GM12864 (cell line): ENCODE measurements around the gene NFYC.

ENCODE experiments used
- DNase-seq: peaks from one replicate; pipeline ENCODE4 v3.0.0-alpha.2; 2011; ENCODE audit warnings: low read depth
- H3K4me3 ChIP-seq: 2 replicates; pipeline ENCODE4 v1.5.1; 2011; ENCODE audit warnings: mild to moderate bottlenecking, low read depth, low read length, control low read depth
- TF ChIP-seq, protein P1 (sequence below): IDR thresholded peaks from 2 replicates; pipeline ENCODE4 v1.5.1; 2011; ENCODE audit warnings: low read depth, mild to moderate bottlenecking, moderate library complexity, low read length, control low read depth, inconsistent platforms; ENCODE audit errors: missing control alignments

NFYC gene

DNA sequence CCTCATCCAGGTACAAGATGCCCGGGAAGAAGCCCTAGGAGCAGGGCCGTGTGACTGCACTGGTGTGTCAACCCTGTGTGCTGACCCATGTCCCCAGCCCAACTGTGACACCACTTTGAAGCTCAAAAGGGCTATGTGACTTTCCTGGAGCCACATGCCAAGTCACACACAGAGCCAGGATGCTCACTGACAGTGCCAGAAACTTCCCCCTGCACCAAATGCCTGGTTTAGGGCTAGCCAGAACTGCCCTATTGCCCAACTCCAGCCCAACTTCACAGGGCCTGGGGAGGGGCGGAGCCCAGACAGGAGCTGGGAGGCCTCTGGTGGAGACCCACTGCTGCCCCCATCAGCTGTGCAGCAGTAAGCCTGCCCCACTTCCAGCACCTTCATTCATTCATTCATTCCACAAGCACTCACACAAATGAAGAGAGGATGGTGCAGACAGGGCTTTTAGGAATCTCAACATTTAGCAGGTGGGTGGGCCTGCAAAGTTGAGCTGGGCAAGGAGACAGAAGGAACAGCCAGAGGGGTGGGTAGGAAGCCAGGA, 128.8 kb downstream of the NFYC start:
- TF ChIP-seq, protein P1, sequence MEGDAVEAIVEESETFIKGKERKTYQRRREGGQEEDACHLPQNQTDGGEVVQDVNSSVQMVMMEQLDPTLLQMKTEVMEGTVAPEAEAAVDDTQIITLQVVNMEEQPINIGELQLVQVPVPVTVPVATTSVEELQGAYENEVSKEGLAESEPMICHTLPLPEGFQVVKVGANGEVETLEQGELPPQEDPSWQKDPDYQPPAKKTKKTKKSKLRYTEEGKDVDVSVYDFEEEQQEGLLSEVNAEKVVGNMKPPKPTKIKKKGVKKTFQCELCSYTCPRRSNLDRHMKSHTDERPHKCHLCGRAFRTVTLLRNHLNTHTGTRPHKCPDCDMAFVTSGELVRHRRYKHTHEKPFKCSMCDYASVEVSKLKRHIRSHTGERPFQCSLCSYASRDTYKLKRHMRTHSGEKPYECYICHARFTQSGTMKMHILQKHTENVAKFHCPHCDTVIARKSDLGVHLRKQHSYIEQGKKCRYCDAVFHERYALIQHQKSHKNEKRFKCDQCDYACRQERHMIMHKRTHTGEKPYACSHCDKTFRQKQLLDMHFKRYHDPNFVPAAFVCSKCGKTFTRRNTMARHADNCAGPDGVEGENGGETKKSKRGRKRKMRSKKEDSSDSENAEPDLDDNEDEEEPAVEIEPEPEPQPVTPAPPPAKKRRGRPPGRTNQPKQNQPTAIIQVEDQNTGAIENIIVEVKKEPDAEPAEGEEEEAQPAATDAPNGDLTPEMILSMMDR, result no peak
- no peak for DNase-seq
- no peak overlapping the region for H3K4me3 ChIP-seq
